Lower lobe of right lung (tissue), 2 donors: ENCODE measurements around the gene MTM1. TPM values are rescaled to one million over a fixed set of nuclear protein-coding genes. Genes with fewer than 3 reads are reported as not detected.

Experiments used
- ATAC-seq, 2 donors: fragments of 200-7000 bp; cut with Tn5 transposase; one replicate each; pipeline ENCODE4 v1.9.1; 2020 to 2022; ENCODE audit warnings: mild to moderate bottlenecking in 2 of 2, moderate library complexity in 2 of 2
- DNase-seq: peaks from one replicate; pipeline ENCODE4 v3.0.0-alpha.2; 2020
- H3K27ac ChIP-seq: fragments of 200-600 bp; one replicate; pipeline ENCODE4 v1.8.0; 2022
- H3K27me3 ChIP-seq: fragments of 200-600 bp; one replicate; pipeline ENCODE4 v1.8.0; 2022; ENCODE audit warnings: low read depth
- H3K36me3 ChIP-seq: fragments of 200-600 bp; one replicate; pipeline ENCODE4 v1.8.0; 2022; ENCODE audit warnings: mild to moderate bottlenecking
- H3K4me1 ChIP-seq: fragments of 200-600 bp; one replicate; pipeline ENCODE4 v1.8.0; 2022
- H3K4me3 ChIP-seq: fragments of 200-600 bp; one replicate; pipeline ENCODE4 v1.8.0; 2022; ENCODE audit warnings: mild to moderate bottlenecking
- H3K9me3 ChIP-seq: fragments of 200-600 bp; one replicate; pipeline ENCODE4 v1.8.0; 2022
- CTCF ChIP-seq: fragments of 200-600 bp; IDR thresholded peaks from one replicate; pipeline ENCODE4 v1.8.0; 2022; ENCODE audit warnings: antibody characterized with exemption, mild to moderate bottlenecking
- intact Hi-C: fragments of 100-400 bp; cut with DNase I; formaldehyde crosslinking; loops from one replicate; pipeline ENCODE4 v1.11.0; 2022
- total RNA-seq: library from RNA; stranded (reverse); fragmentation: NEBNext Ultra II Directional; extraction: Animal tissue kit (Norgen Biotek cat#: 25700); gene quantifications from one replicate; pipeline ENCODE4 v1.2.1, GENCODE V29; 2021
- donor health status: DM: no; HTN: yes; CAD: no; lungs with severe emphysema.

MTM1 gene
- total RNA-seq, 1 donor from 2014 or later: 29.7 TPM

- Histone ChIP-seq H3K36me3 (peaks cover 55% of the 10 kb centered on the region), H3K4me1 (no peaks in the 10 kb centered on the region), H3K27me3 (no peaks in the 10 kb centered on the region), H3K27ac (no peak overlapping the region), H3K4me3 (no peak overlapping the region), H3K9me3 (no peaks in the 10 kb centered on the region)
- TF ChIP-seq CTCF: no peak
- intact Hi-C loops: no loop called here
- ATAC-seq (no peak), DNase-seq (no peak)
Observed at GRCh38 chrX:150644422-150644821, 76.0 kb downstream of the MTM1 start.

GRCh38 chrX:150647331-150647730 lies 78.9 kb downstream of the MTM1 start:
- ATAC-seq: no peak
- Histone ChIP-seq H3K4me1 (no peaks in the 10 kb centered on the region), H3K36me3 (peaks cover 39% of the 10 kb centered on the region), H3K27me3 (no peaks in the 10 kb centered on the region), H3K27ac (no peak overlapping the region), H3K4me3 (no peak overlapping the region), H3K9me3 (no peaks in the 10 kb centered on the region)
- intact Hi-C loops: no loop called here
- no peak for DNase-seq
- TF ChIP-seq CTCF: no peak

- H3K4me3 ChIP-seq: no peak overlapping the region
- DNase-seq: no peak
- no peaks in the 10 kb centered on the region for H3K9me3 ChIP-seq
- no peaks in the 10 kb centered on the region for H3K4me1 ChIP-seq
- peaks cover 36% of the 10 kb centered on the region for H3K36me3 ChIP-seq
- H3K27ac ChIP-seq: peak overlapping the region; percentile 24
- ATAC-seq: no peak
- H3K27me3 ChIP-seq: no peaks in the 10 kb centered on the region
- intact Hi-C loops: no loop called here
- no peak for TF ChIP-seq CTCF
Observed at GRCh38 chrX:150648296-150648940, 80.0 kb downstream of the MTM1 start.

GRCh38 chrX:150649096-150649870 lies 80.9 kb downstream of the MTM1 start:
- TF ChIP-seq CTCF: no peak
- ATAC-seq (peak in 1 of 2 donors; percentile 47), DNase-seq (peak; percentile 37)
- no peaks in the 10 kb centered on the region for H3K27me3 ChIP-seq
- no peak overlapping the region for H3K4me3 ChIP-seq
- H3K4me1 ChIP-seq: no peaks in the 10 kb centered on the region
- intact Hi-C loops: no loop called here
- H3K36me3 ChIP-seq: peaks cover 36% of the 10 kb centered on the region
- H3K27ac ChIP-seq: peak overlapping the region; percentile 24
- no peaks in the 10 kb centered on the region for H3K9me3 ChIP-seq

- DNase-seq (no peak), ATAC-seq (no peak)
- Histone ChIP-seq H3K4me3 (no peak overlapping the region), H3K9me3 (no peaks in the 10 kb centered on the region), H3K36me3 (peaks cover 22% of the 10 kb centered on the region), H3K4me1 (no peaks in the 10 kb centered on the region), H3K27me3 (no peaks in the 10 kb centered on the region), H3K27ac (no peak overlapping the region)
- intact Hi-C loops: no loop called here
- no peak for TF ChIP-seq CTCF
Observed at GRCh38 chrX:150651906-150652305, 83.5 kb downstream of the MTM1 start.
